GM12878 (cell line): ENCODE results near the gene TNK1. TPM values are rescaled to one million over a fixed set of nuclear protein-coding genes. Genes with fewer than 3 reads are reported as not detected.

Source experiments
- ATAC-seq: fragments of 200-7000 bp; cut with Tn5 transposase; 3 replicates; pipeline ENCODE4 v1.9.1; 2020; ENCODE audit warnings: mild to moderate bottlenecking, moderate library complexity
- BruUV-seq: library from RNA; stranded (reverse); fragments of 400-500 nt; replicated peaks from 2 replicates; lab custom pipeline; 2021; lab: Mats Ljungman, UMichigan
- CTCF ChIA-PET: fragments of 300-600 bp; sonication (Branson Sonifier 250); formaldehyde crosslinking; extraction: SDS; loops from one replicate; lab custom pipeline; 2021; ENCODE audit warnings: inconsistent platforms; lab: Yijun Ruan, JAX
- POLR2A ChIA-PET: fragments of 350-600 bp; formaldehyde crosslinking; extraction: SDS; loops from one replicate; lab custom pipeline; 2021; ENCODE audit warnings: inconsistent platforms; lab: Charles Lee
- RAD21 ChIA-PET: fragments of 300-600 bp; sonication (Branson Sonifier 250); formaldehyde crosslinking; loops from one replicate; lab custom pipeline; 2023; ENCODE audit warnings: antibody characterized with exemption; ENCODE audit not compliant: unreplicated experiment; lab: Charles Lee
- SMC1A ChIA-PET: fragments of 300-600 bp; sonication (Branson Sonifier 250); formaldehyde crosslinking; loops from one replicate; lab custom pipeline; 2023; ENCODE audit not compliant: unreplicated experiment, uncharacterized antibody; lab: Charles Lee
- DNase-seq: peaks from one replicate; pipeline ENCODE4 v3.0.0-alpha.2; 2011; ENCODE audit warnings: low read depth, low spot score
- FAIRE-seq: peaks from 3 replicates; lab custom pipeline; 2011; peaks lifted over from hg19 to GRCh38; lab: Jason Lieb, UNC
- H2AFZ ChIP-seq: 2 replicates; pipeline ENCODE4 v1.6.0; 2011; ENCODE audit warnings: low read depth, low read length, control low read depth; ENCODE audit not compliant: control insufficient read depth
- H3K27ac ChIP-seq: 2 replicates; pipeline ENCODE4 v1.5.1; 2011; ENCODE audit warnings: control low read depth; ENCODE audit not compliant: control insufficient read depth, insufficient read depth
- H3K27me3 ChIP-seq, 2 experiments: replicated peaks in 1 of 2; 2 replicates each; pipeline versions ENCODE4 v1.6.0 to v1.6.1; 2011; ENCODE audit warnings: low read length in 1 of 2; ENCODE audit not compliant: control insufficient read depth in 2 of 2, insufficient read depth in 2 of 2
- H3K36me3 ChIP-seq, 2 experiments: 2 replicates each; pipeline ENCODE4 v1.5.1; 2011; ENCODE audit warnings: low read length in 1 of 2; ENCODE audit not compliant: control insufficient read depth in 2 of 2, insufficient read depth in 2 of 2
- H3K4me1 ChIP-seq: 2 replicates; pipeline ENCODE4 v1.6.1; 2011; ENCODE audit warnings: mild to moderate bottlenecking, low read length, moderate library complexity, mixed read lengths; ENCODE audit not compliant: control insufficient read depth, insufficient read depth
- H3K4me2 ChIP-seq: 2 replicates; pipeline ENCODE4 v1.6.0; 2011; ENCODE audit warnings: control low read depth; ENCODE audit not compliant: control insufficient read depth, insufficient read depth
- H3K4me3 ChIP-seq: fragments of 200-600 bp; sonication (generic); 2 replicates; pipeline ENCODE4 v1.5.1; 2016
- H3K79me2 ChIP-seq: 2 replicates; pipeline ENCODE4 v1.6.0; 2011; ENCODE audit warnings: low read length; ENCODE audit not compliant: control insufficient read depth, insufficient read depth
- H3K9ac ChIP-seq: 2 replicates; pipeline ENCODE4 v1.8.0; 2011; ENCODE audit warnings: low read length, control low read depth, mixed read lengths; ENCODE audit not compliant: control insufficient read depth, insufficient read depth
- H3K9me3 ChIP-seq: replicated peaks from 3 replicates; pipeline ENCODE4 v1.5.1; 2011; ENCODE audit warnings: mild to moderate bottlenecking, low read length; ENCODE audit not compliant: control insufficient read depth, insufficient read depth
- H4K20me1 ChIP-seq: 2 replicates; pipeline ENCODE4 v1.6.0; 2011; ENCODE audit not compliant: control insufficient read depth, insufficient read depth
- CHD2 ChIP-seq: IDR thresholded peaks from 2 replicates; pipeline ENCODE4 v1.6.1; 2011; ENCODE audit warnings: low read depth, low read length, improper control_type of control experiment, borderline replicate concordance
- CREB1 ChIP-seq: IDR thresholded peaks from 2 replicates; pipeline ENCODE4 v1.6.1; 2012; ENCODE audit warnings: low read depth, mild to moderate bottlenecking, inconsistent platforms
- CUX1 ChIP-seq: IDR thresholded peaks from 2 replicates; pipeline ENCODE4 v1.6.1; 2012; ENCODE audit warnings: improper control_type of control experiment, low read depth, low read length; ENCODE audit not compliant: insufficient replicate concordance
- HCFC1 ChIP-seq: fragments of 150-350 bp; IDR thresholded peaks from 2 replicates; pipeline ENCODE4 v1.6.1; 2014; ENCODE audit warnings: low read length
- RAD21 ChIP-seq: IDR thresholded peaks from 2 replicates; pipeline ENCODE4 v1.6.1; 2011; ENCODE audit warnings: mild to moderate bottlenecking, low read depth, low read length, moderate library complexity; ENCODE audit not compliant: insufficient read depth
- SIX5 ChIP-seq: IDR thresholded peaks from 2 replicates; pipeline ENCODE4 v1.6.1; 2011; ENCODE audit warnings: mild to moderate bottlenecking, low read depth, low read length, moderate library complexity; ENCODE audit not compliant: severe bottlenecking
- SMAD1 ChIP-seq: fragments of 450-650 bp; IDR thresholded peaks from 2 replicates; pipeline ENCODE4 v1.6.1; 2018; ENCODE audit warnings: mild to moderate bottlenecking, low read depth; ENCODE audit not compliant: partially characterized antibody
- STAT1 ChIP-seq: fragments of 450-650 bp; conservative IDR thresholded peaks from 2 replicates; pipeline ENCODE4 v1.6.1; 2014; ENCODE audit warnings: antibody characterized with exemption, mild to moderate bottlenecking
- WGBS: methylation state at CpG from one replicate; pipeline ENCODE4 v1.1.6; 2016; ENCODE audit warnings: low lambda C conversion rate; ENCODE audit not compliant: insufficient replicate concordance, insufficient coverage; ENCODE audit errors: missing lambda C conversion rate; 5-methylcytosine and 5-hydroxymethylcytosine counted together
- in situ Hi-C: fragments of 300-500 bp; cut with MboI; formaldehyde crosslinking; loops from 9 replicates; pipeline ENCODE4 v1.14.3; 2018; ENCODE audit warnings: mixed read lengths
- intact Hi-C: fragments of 100-400 bp; cut with micrococcal nuclease; formaldehyde crosslinking; loops from one replicate; pipeline ENCODE4 v1.14.2; 2022; ENCODE audit not compliant: unreplicated experiment
- polyA plus RNA-seq, 11 experiments: library from polyadenylated mRNA; depleted of rRNA in 4 of 11; unstranded in 6 of 11; stranded (reverse) in 5 of 11; fragments of >200 nt; fragmentation: Nextera tagmentation in 4 of 11; fragmentation: Illumina TruSeq in 1 of 11; extraction: Ambion mirVana in 4 of 11; extraction: Trizol in 1 of 11; gene quantifications; 1 replicate in 1 of 11; 2 replicates in 10 of 11; pipeline versions ENCODE4 v1.2.1 to v1.2.3, GENCODE V29; 2011 to 2016; ENCODE audit warnings: inconsistent platforms in 2 of 11, missing spikeins in 2 of 11, low read depth in 1 of 11
- total RNA-seq, 4 experiments: library from RNA; depleted of rRNA in 3 of 4; stranded (reverse); fragments of >200 nt in 3 of 4; fragmentation: Illumina TruSeq in 1 of 4; extraction: Trizol in 1 of 4; gene quantifications; 2 replicates each; pipeline versions ENCODE4 v1.2.1 to v1.2.3, GENCODE V29; 2013 to 2021

Gene TNK1
- total and polyA plus RNA-seq, 10 of the 15 experiments (the other 5 are each of a cell fraction or from before 2014, with no cell fraction given), result 0.06 to 2.5 (median 0.70) TPM

DNA sequence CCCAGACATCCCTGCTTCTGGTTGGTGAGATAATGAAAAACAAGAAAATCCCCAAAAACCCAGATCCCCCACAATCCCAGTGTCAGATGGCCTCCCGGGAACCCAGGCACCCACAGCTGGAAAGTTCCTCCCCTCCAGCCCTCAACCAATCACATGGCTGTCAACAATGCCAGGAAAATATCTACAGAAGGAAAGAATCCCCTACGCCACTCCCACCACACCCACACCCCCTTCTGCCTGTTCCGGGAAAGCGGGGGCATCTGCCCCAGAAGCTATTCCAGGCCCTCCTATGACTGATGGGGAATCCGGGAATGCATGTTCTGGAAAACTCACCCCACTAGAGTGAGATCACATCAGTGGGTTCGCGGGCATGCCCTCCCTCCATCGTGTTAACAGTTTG, 24.1 kb upstream of the TNK1 start:
- peaks cover 7% of the 10 kb centered on the region for H3K79me2 ChIP-seq
- H3K4me2 ChIP-seq, result no peak overlapping the region
- peaks cover 18% of the 10 kb centered on the region for H3K4me1 ChIP-seq
- no peak overlapping the region for H3K9ac ChIP-seq
- no peak overlapping the region for H2AFZ ChIP-seq
- RAD21 ChIA-PET, result interaction anchor here (1.2 to 3.6 kb wide), 7 partner anchors 79 to 331 kb away, joined by 3 to 31 read pairs (median 8); partner anchors contain the start of genes MPDU1, TMEM102, TNFSF13 and WRAP53
- DNase-seq, result no peak
- CTCF ChIA-PET, result interaction anchor here (0.8 to 4.0 kb wide), 32 partner anchors 11 to 331 kb away, joined by 3 to 58 read pairs (median 5); partner anchors contain the start of genes ACAP1, CD68, MPDU1 and SAT2
- H4K20me1 ChIP-seq, result no peaks in the 10 kb centered on the region
- no peaks in the 10 kb centered on the region for H3K9me3 ChIP-seq
- H3K27me3 ChIP-seq, result no peaks in the 10 kb centered on the region
- in situ Hi-C loops, result no loop called here
- POLR2A ChIA-PET, result interaction anchor here (0.6 to 1.3 kb wide), 2 partner anchors 79 to 264 kb away, joined by 3 to 9 read pairs; partner anchors contain the start of gene TMEM102
- H3K27ac ChIP-seq, result no peak overlapping the region
- intact Hi-C loops, result loop anchor here (2.0 kb wide), 1 partner anchor 204 kb away; the partner anchor contains the start of gene SENP3
- no peak overlapping the region for H3K4me3 ChIP-seq
- no peak for TF ChIP-seq RAD21
- TF ChIP-seq HCFC1, result no peak
- no peak for TF ChIP-seq CHD2
- TF ChIP-seq CUX1, result no peak
- no peak for TF ChIP-seq STAT1
- TF ChIP-seq SIX5, result no peak
- no peak for TF ChIP-seq SMAD1
- TF ChIP-seq CREB1, result no peak
- no peak for ATAC-seq
- H3K36me3 ChIP-seq, result no peaks in the 10 kb centered on the region
- BruUV-seq, result no TSS peak
- no peak for FAIRE-seq
- WGBS, result 65% methylated on average over 8 of the region's 8 CpGs
- SMC1A ChIA-PET, result interaction anchor here (0.9 to 2.4 kb wide), 9 partner anchors 20 to 331 kb away, joined by 3 to 10 read pairs (median 7); partner anchors contain the start of genes ACAP1, TMEM256, TP53 and WRAP53
